Activated naive CD8-positive, alpha-beta T cell (primary cell): Measurements from ENCODE around the gene KCNJ6.
"Not testable (repeated sequence)": the region's sequence is repeated elsewhere in the genome, so short reads cannot be mapped to it uniquely, and the experiment has no call there.

ENCODE experiments used
- H3K27ac Mint-ChIP-seq: one replicate; pipeline ENCODE4 v1.8.0; 2021; ENCODE audit warnings: mixed read lengths
- H3K27me3 Mint-ChIP-seq: one replicate; pipeline ENCODE4 v1.8.0; 2021; ENCODE audit warnings: mixed read lengths
- H3K36me3 Mint-ChIP-seq: one replicate; pipeline ENCODE4 v1.8.0; 2021; ENCODE audit warnings: mixed read lengths
- H3K4me1 Mint-ChIP-seq: one replicate; pipeline ENCODE4 v1.8.0; 2021; ENCODE audit warnings: low read depth, mixed read lengths
- H3K4me3 Mint-ChIP-seq: one replicate; pipeline ENCODE4 v1.8.0; 2021; ENCODE audit warnings: mild to moderate bottlenecking, mixed read lengths
- H3K9me3 Mint-ChIP-seq: one replicate; pipeline ENCODE4 v1.8.0; 2021; ENCODE audit warnings: low read depth, mixed read lengths

Gene KCNJ6

GRCh38 chr21:37669249-37669648 lies 247.0 kb downstream of the KCNJ6 start:
- H3K27ac Mint-ChIP-seq: no peak overlapping the region
- H3K9me3 Mint-ChIP-seq: no peaks in the 10 kb centered on the region
- no peak overlapping the region for H3K4me3 Mint-ChIP-seq
- no peaks in the 10 kb centered on the region for H3K4me1 Mint-ChIP-seq
- H3K27me3 Mint-ChIP-seq: peaks cover 9% of the 10 kb centered on the region
- H3K36me3 Mint-ChIP-seq: no peaks in the 10 kb centered on the region

GRCh38 chr21:37668462-37669239 lies 247.6 kb downstream of the KCNJ6 start:
- no peak overlapping the region for H3K27ac Mint-ChIP-seq
- no peaks in the 10 kb centered on the region for H3K9me3 Mint-ChIP-seq
- no peaks in the 10 kb centered on the region for H3K4me1 Mint-ChIP-seq
- peaks cover 7% of the 10 kb centered on the region for H3K27me3 Mint-ChIP-seq
- H3K4me3 Mint-ChIP-seq: no peak overlapping the region
- no peaks in the 10 kb centered on the region for H3K36me3 Mint-ChIP-seq

- Mint-ChIP-seq H3K4me3 (no peak overlapping the region), H3K4me1 (no peaks in the 10 kb centered on the region), H3K27me3 (no peaks in the 10 kb centered on the region), H3K36me3 (no peaks in the 10 kb centered on the region), H3K27ac (no peak overlapping the region), H3K9me3 (no peaks in the 10 kb centered on the region)
Measured at GRCh38 chr21:37667380-37667779, 248.9 kb downstream of the KCNJ6 start.

- Mint-ChIP-seq H3K4me1 (no peaks in the 10 kb centered on the region), H3K27me3 (no peaks in the 10 kb centered on the region), H3K27ac (no peak overlapping the region)
Measured at GRCh38 chr21:37665230-37666024, 250.8 kb downstream of the KCNJ6 start.

GRCh38 chr21:37662227-37662626 lies 254.0 kb downstream of the KCNJ6 start:
- H3K27ac Mint-ChIP-seq, H3K27me3 Mint-ChIP-seq, H3K9me3 Mint-ChIP-seq, H3K36me3 Mint-ChIP-seq, H3K4me3 Mint-ChIP-seq, H3K4me1 Mint-ChIP-seq: not testable (repeated sequence)

More at GRCh38 chr21:37665230-37666024, 250.8 kb downstream of the KCNJ6 start:
- no peak overlapping the region for H3K4me3 Mint-ChIP-seq
- no peaks in the 10 kb centered on the region for H3K9me3 Mint-ChIP-seq
- H3K36me3 Mint-ChIP-seq: no peaks in the 10 kb centered on the region

- no peaks in the 10 kb centered on the region for H3K4me1 Mint-ChIP-seq
- no peak overlapping the region for H3K4me3 Mint-ChIP-seq
- H3K36me3 Mint-ChIP-seq: no peaks in the 10 kb centered on the region
- no peaks in the 10 kb centered on the region for H3K9me3 Mint-ChIP-seq
- H3K27me3 Mint-ChIP-seq: peaks cover 2% of the 10 kb centered on the region
- H3K27ac Mint-ChIP-seq: no peak overlapping the region
Measured at GRCh38 chr21:37660709-37661108, 255.5 kb downstream of the KCNJ6 start.

GRCh38 chr21:37659874-37660273 lies 256.4 kb downstream of the KCNJ6 start:
- Mint-ChIP-seq H3K4me3 (no peak overlapping the region), H3K9me3 (no peaks in the 10 kb centered on the region)

GRCh38 chr21:37658817-37659458 lies 257.3 kb downstream of the KCNJ6 start:
- Mint-ChIP-seq H3K27me3 (peaks cover 2% of the 10 kb centered on the region), H3K27ac (no peak overlapping the region), H3K4me1 (no peaks in the 10 kb centered on the region)

More at GRCh38 chr21:37659874-37660273, 256.4 kb downstream of the KCNJ6 start:
- Mint-ChIP-seq H3K36me3 (no peaks in the 10 kb centered on the region), H3K4me1 (no peaks in the 10 kb centered on the region), H3K27me3 (peaks cover 2% of the 10 kb centered on the region), H3K27ac (no peak overlapping the region)

GRCh38 chr21:37658121-37658816 lies 258.0 kb downstream of the KCNJ6 start:
- H3K27me3 Mint-ChIP-seq: peaks cover 2% of the 10 kb centered on the region
- no peaks in the 10 kb centered on the region for H3K9me3 Mint-ChIP-seq
- no peaks in the 10 kb centered on the region for H3K4me1 Mint-ChIP-seq
- no peaks in the 10 kb centered on the region for H3K36me3 Mint-ChIP-seq
- peak overlapping the region; percentile 28 for H3K27ac Mint-ChIP-seq
- H3K4me3 Mint-ChIP-seq: no peak overlapping the region

More at GRCh38 chr21:37658817-37659458, 257.3 kb downstream of the KCNJ6 start:
- Mint-ChIP-seq H3K36me3 (no peaks in the 10 kb centered on the region), H3K4me3 (no peak overlapping the region), H3K9me3 (no peaks in the 10 kb centered on the region)

GRCh38 chr21:37656899-37657298 lies 259.4 kb downstream of the KCNJ6 start:
- H3K9me3 Mint-ChIP-seq: no peaks in the 10 kb centered on the region
- H3K36me3 Mint-ChIP-seq: no peaks in the 10 kb centered on the region
- H3K27ac Mint-ChIP-seq: no peak overlapping the region
- no peaks in the 10 kb centered on the region for H3K4me1 Mint-ChIP-seq
- peaks cover 2% of the 10 kb centered on the region for H3K27me3 Mint-ChIP-seq
- no peak overlapping the region for H3K4me3 Mint-ChIP-seq

- H3K4me3 Mint-ChIP-seq: no peak overlapping the region
- H3K36me3 Mint-ChIP-seq: no peaks in the 10 kb centered on the region
- no peak overlapping the region for H3K27ac Mint-ChIP-seq
- peaks cover 2% of the 10 kb centered on the region for H3K27me3 Mint-ChIP-seq
- no peaks in the 10 kb centered on the region for H3K9me3 Mint-ChIP-seq
- H3K4me1 Mint-ChIP-seq: no peaks in the 10 kb centered on the region
Measured at GRCh38 chr21:37655611-37656300, 260.5 kb downstream of the KCNJ6 start.

GRCh38 chr21:37654596-37654995 lies 261.7 kb downstream of the KCNJ6 start:
- Mint-ChIP-seq H3K27ac (no peak overlapping the region), H3K9me3 (no peaks in the 10 kb centered on the region), H3K4me3 (no peak overlapping the region), H3K36me3 (no peaks in the 10 kb centered on the region), H3K4me1 (no peaks in the 10 kb centered on the region), H3K27me3 (peaks cover 2% of the 10 kb centered on the region)

- no peaks in the 10 kb centered on the region for H3K27me3 Mint-ChIP-seq
- no peaks in the 10 kb centered on the region for H3K9me3 Mint-ChIP-seq
- H3K27ac Mint-ChIP-seq: no peak overlapping the region
- H3K4me3 Mint-ChIP-seq: no peak overlapping the region
- no peaks in the 10 kb centered on the region for H3K4me1 Mint-ChIP-seq
- no peaks in the 10 kb centered on the region for H3K36me3 Mint-ChIP-seq
Measured at GRCh38 chr21:37653201-37653600, 263.1 kb downstream of the KCNJ6 start.

- H3K27me3 Mint-ChIP-seq: peaks cover 15% of the 10 kb centered on the region
Measured at GRCh38 chr21:37647781-37648180, 268.5 kb downstream of the KCNJ6 start.

More at GRCh38 chr21:37647781-37648180, 268.5 kb downstream of the KCNJ6 start:
- no peak overlapping the region for H3K4me3 Mint-ChIP-seq
- no peak overlapping the region for H3K27ac Mint-ChIP-seq
- no peaks in the 10 kb centered on the region for H3K36me3 Mint-ChIP-seq
- no peaks in the 10 kb centered on the region for H3K4me1 Mint-ChIP-seq
- no peaks in the 10 kb centered on the region for H3K9me3 Mint-ChIP-seq
